ENCODE measurements around the gene THRB.
"Not testable (repeated sequence)": the region's sequence is repeated elsewhere in the genome, so short reads cannot be mapped to it uniquely, and the experiment has no call there.

Gene THRB

DNA sequence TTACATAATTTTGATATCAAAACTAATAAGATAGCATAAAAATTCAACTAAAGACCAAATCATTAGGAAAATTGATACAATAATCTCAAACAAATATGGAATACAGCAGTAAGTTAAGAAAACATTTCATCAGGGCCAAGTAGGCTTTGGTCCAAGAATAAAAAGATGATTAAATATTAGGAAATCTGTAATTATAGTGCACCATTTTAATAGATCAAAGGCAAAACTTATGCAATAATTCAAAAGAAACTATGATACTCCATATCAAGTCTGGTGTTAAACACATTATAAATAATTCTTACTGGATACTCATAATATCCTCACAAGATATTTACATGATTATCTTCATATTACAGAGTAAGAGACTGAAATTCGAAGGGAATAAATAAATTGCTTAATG is 51.2 kb downstream of the THRB start:
- no peak for DNase-seq

DNA sequence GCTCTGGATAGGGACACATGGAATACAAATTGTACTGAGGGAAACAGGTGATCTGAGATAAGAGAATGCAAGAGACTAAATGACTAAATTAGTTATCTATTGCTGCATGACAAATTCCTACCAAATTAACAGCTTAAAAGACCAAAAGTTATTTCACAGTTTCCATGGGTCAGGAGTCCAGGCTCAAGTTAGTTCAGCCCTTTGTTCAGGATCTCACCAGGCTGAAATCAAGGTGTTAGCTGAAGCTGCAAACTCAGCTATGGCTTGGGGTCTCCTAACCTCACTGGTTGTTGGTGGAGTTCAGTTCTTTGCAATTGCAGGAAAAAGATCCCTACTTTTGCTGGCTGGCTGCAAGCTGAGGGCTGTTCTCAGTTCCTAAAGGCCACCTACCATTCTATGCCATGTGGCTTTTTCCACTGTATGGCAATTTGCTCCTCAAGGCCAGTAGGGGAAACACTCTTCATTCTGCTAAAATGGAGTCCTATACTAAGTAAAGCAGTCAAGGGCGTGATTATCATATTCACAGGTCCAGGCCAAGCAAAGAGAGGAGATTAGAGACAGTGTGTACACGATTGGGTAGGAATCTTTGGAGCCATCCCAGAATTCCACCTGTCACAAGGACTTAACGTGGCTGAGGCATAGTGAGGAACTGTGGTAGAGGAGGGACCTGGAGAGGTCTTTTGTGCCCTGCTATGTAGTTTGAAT is 53.7 kb downstream of the THRB start:
- DNase-seq: no peak

DNA sequence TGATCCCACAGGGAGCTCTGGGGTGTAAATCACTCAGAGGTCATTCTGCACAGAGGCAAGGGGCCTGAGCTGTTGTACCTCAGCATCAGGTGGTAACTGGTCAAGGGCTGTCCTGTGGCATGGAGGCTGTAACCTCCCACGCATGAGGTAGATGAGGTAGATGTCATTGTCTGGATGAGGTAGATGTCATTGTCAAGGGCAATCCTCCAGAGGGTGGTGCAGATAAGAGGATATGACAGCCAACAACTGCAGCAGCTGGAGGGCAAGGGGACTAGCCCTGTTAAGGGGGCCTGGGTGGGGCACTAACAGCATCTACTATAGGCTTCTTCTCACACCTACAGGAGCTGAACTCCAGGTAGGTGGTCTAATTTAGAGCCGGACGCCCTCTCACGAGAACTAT is 55.6 kb downstream of the THRB start:
- DNase-seq: no peak

DNA sequence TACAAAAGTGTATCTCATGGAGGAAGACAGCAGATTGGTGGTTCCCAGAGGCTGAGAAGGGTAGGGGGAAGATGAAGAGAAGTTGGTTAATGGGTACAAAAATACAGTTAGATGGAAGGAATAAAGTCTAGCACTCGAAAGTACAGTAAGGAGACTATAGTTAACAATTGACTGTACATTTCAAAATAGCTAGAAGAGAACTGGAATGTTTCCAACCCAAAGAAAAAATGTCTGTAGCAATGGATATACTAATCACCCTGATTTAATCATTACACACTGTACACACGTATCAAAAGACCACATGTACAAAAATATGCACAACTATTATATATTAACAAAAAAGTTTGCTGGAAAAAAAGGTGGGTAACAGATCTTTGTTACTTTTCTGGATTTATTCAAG is 57.3 kb downstream of the THRB start:
- DNase-seq: no peak

DNA sequence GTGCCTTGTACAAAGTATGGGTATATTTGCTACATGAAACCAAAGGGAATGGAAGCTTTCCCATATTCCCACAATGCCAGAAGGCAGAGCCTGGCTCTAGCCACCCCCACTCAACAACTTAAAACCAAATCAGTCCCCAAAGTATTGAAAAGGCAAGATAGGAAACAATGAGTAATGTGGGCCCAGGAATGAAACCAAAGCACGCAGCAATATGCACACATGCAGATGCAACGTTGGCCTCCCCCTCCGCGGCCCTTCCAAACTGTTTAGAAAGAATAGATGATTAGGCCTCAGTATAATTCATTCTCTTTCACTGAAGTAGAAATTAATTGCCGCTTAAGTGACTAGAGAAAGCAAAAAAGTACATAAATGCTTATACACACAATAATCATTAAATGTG is 59.1 kb downstream of the THRB start:
- no peak for DNase-seq

DNA sequence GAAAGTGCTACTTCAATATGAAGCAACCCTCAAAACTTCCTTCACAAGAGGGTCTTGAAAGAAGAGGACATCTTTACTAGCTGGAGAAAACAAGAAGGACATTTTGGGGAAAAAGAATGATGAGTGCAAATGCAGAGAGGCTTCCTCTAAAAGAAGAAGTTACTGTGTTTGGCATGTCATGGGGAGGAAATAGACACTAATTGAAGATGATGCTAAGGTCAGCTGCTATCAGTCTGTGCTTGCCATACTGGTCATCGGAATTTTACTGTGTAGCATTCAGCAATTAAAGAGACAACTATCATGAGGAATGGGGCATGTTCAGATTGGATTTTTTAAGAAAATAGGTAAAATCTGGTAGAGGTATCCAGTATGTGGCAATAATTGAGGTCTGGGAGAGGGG is 60.0 kb downstream of the THRB start:
- DNase-seq: no peak

DNA sequence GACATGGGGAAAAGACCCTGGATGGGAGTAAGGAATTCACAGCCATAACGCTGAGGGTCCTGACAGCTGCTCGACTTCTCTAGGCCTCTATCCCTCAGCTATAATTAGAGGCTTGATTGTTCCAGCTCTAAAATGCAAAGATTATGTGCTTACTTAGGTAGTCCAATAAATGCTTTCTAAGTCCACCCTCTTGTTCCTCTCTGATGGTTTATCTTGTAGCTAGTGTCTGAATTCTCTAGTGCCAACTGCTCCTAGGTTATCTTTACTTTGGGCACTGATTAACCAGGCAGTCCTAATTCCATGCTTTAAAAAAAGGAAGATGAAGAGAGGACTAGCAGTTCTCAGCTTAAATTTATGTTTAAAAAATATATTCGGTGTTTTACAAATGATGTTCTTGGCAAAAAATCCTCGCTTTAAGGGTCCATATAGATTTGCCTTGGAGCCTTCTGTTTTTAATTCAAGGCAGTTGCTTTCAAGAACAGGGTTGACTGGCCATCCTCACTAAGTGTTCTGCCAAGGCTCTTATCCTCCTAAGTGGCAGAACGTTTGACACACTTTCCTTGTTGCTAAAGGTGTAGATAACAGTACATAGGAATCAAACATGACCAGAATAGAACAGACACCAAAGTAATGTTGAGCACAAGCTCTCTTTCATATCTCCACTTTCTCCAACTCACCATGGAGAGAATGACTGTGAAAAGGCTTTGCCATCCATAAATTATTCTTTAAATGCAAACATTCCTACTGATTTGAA is 60.6 kb downstream of the THRB start:
- DNase-seq: no peak

DNA sequence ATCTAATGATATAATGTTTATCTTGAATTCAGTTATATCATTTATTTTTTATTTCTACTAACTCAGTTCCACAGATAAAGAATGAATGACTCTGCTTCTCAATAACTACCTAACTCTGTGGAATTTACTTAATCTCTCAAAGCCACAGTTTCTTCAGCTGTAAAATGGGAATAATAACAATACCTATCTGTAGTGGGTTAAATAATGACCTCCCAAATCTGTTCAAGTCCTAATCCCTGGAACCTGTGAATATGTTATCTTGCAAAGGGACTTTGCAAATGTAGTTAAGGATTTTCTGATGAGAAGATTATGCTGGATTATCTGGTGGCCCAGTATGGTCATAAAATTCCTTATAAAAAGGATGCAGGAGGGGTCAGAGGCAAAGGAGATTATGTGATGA is 61.7 kb downstream of the THRB start:
- DNase-seq: no peak

DNA sequence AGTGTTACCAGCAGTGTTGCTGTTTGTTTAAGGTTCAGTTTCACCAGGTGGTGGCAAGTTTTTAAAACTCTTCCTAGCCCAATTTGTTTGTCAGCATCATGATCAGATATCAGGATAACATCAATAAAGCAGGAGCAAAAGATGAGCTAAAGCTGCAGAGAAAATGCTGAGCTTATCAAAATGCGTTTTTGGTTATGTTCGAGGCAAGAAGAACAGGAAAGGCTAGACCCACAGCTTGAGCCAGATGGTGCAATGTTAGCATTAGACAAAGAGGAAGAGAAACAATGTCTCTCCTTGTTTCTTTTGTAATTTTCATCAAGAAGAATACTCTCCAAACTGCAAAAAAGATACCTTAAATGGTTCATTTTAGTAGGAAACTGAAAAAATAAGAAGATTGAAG is 66.2 kb downstream of the THRB start:
- DNase-seq: no peak

DNA sequence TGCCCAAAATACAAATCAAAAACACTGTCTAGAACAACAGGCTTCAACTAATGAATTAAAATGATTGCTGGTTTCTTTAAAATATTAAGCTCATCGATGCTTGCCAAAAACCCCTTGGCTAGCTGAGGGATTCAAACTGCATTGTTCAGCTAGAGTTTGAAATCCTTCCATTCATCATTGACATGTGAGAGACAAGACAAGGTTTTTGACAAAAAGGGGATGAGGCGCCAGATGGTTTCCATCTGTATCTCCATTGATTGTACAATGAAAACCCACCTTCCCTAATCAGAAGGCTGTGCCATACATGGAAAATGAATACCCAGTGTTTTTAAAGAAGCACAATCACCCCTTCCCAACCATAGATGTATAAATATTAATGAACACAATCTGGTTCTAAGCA is 67.8 kb downstream of the THRB start:
- DNase-seq: no peak

DNA sequence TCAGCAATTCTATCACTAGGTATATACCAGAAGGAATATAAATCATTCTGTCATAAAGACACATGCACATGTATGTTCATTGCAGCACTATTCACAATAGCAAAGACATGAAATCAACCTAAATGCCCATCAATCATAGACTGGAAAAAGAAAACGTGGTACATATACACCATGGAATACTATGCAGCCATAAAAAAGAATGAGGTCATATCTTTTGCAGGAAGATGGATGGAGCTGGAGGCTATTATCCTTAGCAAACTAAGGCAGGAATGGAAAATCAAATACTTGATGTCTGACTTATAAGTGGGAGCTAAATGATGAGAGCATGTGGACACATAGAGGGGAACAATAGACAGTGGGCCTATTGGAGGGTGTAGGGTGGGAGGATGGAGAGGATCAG is 73.8 kb downstream of the THRB start:
- not testable (repeated sequence) for DNase-seq

DNA sequence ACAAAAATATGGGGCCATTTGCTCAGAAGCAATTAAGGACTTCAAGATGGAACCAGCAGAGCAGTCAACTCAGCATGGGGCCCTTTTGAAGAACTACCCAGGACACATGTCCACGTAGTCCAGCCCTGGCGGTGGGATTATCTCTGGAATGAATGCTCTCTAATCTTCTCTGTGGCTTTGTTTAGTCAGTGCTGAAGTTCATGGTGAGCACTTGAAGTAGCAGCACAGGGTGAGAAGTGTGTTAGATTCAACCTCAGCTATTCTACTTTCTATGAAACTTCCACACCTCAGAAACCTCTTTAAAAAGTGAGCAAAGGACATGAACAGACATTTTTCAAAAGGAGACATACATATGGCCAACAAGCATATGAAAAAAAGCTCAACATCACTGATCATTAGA is 74.4 kb downstream of the THRB start:
- no peak for DNase-seq

DNA sequence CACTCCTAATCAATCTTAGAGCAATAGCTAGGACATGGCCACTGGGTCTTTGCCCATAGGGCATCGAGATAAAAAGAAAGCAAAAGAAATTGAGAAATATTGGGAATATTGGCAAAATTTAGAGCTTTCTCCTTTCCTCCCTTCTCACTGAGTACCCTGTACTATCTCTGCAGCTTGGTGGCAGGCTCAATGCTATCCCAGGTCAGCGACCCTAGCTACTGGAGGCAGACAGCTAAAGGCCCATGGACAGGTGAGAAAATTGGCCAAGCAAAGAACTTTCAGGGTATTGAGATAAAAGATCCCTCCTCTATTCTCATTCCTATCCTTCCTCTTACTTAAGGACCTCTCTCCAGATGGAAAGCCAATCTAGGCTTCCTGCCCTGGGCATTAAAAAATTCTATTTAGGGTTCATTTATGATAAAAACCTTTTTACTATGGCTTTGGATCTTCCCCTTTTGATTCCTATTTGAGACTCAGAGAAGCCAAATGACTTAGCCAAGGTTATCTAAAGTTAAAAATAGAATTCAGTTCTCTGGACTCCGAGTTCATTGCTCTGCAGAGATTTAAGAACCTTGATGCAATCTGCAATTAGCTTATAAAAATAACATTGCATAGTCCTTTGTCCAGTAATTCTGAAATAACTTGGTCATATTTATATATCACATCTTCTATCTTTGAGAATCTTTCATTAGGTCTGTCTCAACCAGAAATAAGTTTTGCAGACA is 75.4 kb downstream of the THRB start:
- no peak for DNase-seq

DNA sequence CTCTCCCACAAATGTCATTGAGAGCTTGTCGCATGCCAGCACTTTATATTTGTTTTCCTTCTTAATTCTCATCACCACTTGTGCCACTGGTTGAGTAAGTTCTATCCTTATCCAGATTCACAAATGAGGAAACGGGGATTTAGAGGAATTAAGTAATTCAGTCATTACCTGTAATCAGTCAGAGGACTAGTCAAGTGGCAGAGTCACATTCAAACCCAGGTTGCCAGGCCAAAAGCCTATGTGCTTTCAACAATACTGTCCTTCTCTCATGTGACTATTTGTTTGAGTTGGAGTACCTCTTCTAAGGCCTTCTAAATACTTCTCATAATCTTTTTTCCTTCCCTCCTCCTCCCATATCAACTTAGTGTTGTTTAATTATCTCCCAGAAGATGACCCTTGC is 76.9 kb downstream of the THRB start:
- no peak for DNase-seq

DNA sequence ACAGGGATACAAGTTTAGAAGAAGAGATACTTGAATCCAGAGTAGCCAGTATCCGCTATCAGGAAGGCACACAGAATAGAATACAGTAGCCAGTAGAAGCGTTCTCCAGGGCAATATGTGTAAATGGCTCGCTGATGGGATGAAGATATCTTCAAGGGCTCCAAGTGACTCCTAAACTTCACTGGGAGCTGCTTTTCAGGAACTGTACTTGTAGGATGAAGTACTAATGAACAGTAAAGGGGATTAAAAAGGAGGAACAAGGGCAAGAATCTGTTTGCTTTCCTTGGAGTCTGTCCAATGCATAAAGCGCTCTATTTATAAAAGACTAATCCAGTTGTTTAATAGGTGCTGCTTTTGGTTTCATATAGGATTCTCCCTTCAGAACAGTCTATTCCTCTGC is 78.4 kb downstream of the THRB start:
- no peak for DNase-seq

DNA sequence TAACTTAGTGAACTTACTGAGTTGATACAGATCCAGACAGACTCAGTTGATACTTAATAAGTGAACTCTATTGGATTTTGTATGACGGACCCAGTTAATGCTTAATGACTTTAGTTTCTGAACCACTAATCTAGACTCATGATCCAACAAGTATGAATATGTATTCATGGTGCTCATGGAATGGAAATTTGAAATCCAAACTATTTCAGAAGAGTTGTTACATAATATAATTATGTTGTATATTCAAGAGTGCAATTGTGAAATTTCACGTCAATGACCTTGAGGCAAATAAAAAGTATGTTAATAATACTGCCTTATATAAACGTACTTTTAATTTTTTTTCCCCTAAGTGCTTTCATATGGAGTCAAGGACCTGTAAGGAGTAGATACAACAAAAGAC is 78.8 kb downstream of the THRB start:
- DNase-seq: no peak

DNA sequence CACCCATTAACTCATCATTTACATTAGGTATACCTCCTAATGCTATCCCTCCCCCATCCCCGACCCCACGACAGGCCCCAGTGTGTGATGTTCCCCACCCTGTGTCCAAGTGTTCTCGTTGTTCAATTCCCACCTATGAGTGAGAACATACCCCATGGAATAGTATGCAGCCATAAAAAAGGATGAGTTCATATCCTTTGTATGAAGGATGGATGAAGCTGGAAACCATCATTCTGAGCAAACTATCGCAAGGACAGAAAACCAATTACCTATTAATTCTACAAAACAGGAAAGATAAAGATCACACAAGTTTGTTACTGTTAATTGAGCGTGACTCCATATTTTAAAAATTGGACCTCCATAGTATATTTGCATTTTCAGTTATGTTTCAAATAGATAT is 81.0 kb downstream of the THRB start:
- not testable (repeated sequence) for DNase-seq

DNA sequence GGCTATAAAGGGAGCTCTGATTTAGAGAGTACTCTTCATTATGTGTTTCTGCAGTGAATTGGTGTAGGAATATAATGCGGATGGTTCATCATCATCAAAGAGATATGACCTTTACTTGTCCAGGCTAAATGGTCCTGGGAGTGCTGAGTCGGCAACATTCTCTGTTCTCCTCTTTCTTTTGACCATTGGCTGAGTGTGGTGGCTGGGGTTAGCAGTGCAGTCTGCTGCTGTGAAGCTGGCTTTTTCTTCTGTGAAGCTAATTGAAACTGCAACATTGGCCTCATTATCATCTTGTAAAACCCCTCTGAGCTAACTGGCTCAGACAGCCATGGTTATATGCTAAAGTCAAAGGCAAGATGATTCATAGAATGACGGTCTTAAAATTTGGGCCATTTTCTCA is 83.8 kb downstream of the THRB start:
- DNase-seq: no peak

DNA sequence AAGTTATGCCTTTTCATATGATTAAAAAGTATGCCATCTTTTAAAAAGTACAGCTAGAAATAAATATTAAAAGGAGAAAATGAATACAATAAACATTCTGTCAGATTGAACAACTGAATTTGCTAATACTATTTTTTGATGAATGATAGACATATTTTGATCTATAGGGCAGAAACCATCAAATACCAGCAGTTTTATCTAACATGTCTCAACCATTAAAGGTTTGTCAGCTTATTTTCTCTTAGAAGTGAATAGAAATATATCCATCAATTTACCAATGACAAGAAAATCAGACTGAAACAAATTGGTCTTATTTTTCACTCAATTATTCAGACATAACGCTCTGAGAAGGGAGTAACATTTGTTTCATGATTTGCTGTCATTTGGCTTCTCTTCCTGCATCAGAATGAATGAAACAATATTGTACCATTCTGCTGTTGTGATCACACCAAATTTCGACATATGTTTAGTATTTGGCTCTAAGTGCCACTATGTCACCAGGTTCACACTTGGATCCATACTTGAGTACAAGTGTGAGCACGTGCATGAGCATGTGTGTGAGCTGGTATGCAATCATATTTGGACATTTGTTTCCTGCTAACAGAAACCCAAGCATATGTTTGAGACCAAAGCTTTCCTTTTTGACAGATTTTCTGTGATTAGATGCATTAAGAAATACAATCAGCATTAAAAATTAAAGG is 86.5 kb downstream of the THRB start:
- no peak for DNase-seq

DNA sequence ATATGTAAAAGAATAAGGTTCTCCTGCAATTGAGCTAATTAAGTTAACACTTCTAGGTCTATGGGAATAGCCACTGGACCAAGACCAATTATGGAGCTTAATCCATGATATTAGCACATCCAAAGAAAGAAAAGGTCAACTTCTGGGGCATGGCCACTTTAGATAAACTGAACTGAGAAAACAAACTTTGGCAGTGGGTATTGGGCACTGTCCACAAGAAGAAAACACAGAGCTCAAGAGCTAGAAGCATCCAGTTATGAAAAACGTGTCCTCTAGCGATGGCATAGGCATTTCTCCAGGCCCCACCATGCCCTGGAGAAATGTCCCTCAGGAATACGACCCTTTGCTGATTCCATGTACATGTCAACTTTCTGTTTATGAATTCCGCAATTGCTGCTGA is 87.8 kb downstream of the THRB start:
- no peak for DNase-seq

DNA sequence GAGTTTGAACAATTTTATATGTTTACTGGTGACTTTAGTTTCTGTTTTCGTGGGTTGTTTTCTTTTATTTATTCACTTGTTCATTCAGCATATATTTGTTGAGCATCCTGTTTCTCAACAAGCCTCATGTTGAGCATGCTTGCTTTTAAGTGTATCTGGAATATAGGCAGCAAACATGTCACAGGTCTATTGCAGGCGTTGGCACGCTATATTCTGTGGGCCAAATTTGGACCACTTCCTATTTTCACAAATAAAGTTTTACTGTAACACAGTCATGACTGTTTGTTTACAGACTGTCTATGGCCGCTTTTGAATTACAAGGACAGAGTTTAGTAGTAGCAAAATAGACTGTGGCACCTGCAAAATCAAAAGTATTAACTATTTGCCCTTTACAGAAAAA is 89.6 kb downstream of the THRB start:
- no peak for DNase-seq

DNA sequence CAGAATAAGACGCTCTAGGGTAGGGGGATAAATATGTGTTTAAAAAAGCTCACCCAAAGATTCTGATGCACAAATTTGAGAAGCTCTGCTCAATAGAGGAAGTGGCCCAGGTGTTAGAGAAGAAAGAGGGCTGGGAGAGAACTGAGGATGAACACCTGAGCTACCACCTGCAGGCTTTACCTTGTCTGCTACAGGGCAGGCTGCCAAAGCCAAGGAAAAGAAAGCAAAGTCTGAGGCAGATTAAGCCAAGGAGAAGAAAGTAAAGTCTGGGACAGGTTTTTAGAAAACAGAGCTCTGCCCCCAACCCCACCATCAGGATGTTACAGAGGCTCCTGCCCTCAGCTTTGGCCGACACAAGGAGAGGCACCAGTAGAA is 92.9 kb downstream of the THRB start:
- no peak for DNase-seq

DNA sequence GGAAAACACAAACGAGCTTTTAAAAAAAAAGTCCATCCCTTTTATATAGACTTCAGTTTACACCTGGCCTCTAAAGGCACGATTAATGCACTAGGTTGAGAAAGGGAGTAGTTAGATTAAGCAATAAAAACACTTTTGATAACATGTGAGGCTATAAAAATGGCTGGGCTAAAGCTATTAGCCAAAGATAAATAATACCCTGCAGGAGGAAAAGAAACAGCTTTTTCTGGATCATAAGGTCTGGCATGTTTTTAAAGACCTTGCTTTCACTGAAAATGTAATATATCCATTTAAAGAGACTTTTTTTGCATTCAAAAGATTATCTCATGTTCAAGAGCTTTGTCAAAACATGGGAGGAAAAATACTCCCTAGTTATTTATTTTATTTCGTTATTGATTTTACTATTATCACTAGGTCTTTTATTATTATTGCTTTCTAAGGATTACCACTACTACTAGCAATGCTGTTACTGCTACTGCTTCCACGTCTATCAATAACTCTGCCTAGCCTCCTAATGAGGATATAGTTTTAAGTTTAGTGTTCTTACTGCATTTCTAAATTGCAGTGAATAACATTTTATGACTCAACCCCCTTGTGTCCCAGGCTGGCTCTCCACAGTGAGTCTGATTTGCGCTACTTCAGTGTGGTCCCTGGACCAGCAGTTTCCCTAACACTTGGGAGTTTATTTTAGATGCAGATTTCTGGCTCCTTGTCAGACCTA is 93.4 kb downstream of the THRB start:
- DNase-seq: no peak
